NCI-H2196 treated with DMSO at 0.1 percent for 48 hours (cell line): ENCODE results near the gene UBR1.
"Not testable (repeated sequence)": the region's sequence is repeated elsewhere in the genome, so short reads cannot be mapped to it uniquely, and the experiment has no call there.

Experiments
- DNase-seq: peaks from one replicate; lab custom pipeline; 2025; ENCODE audit not compliant: unreplicated experiment; lab: John Stamatoyannopoulos, UW

The UBR1 gene

DNA sequence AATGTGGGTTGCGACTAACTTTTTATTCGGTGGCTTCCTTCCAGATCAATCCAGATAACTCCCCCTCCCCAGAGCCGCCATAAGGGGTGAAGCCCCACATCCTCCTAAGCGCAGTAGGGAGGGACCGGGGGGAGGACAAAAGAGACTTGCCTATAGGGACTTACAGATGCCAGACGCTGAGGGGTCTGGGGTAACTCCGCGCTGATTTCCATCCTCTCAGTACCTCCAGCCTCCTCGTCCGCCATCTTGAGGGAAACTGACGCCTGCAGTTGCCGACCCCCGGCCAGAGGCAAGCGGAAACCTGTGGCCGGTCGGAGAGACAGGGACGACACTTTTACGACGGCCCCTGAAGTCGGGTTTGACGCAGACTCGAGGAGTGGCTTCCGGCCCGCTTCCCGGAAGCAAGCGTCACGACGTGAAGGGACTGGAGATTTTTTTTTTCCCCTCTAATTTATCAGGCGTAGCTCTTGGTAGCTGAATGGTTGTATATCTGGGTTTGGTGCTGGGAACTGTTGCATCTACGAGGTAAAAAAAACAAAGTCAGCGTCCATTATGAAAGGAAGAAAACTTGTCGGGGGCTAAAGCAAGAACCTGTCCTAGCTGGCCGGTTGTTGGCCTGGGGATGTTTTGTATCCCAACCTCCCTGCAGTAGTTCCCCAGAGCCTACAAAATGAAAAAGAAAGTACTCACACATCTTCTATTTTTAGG is at the start of gene UBR1:
UBR1 (minus strand) TSS at position 261 of the 708 bp plus-strand sequence; CDS start at position 245, 16 bp downstream.
- DNase-seq = peak; percentile 33

DNA sequence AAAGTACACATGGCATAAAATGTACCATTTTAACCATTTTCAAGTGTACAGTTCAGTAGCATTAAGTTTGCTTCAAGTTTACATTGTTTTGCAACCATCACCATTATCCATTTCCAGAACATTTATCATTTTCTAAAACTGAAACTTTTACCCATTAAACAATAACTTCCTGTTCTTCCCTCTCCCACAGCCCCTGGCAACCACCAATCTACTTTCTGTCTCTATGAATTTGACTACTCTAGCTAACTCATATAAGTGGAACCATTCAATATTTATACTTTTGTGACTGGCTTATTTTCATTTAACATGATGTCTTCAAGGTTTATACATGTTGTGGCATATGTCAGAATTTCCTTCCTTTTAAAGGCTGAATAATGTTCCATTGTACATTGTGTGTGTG is 47.4 kb upstream of the UBR1 start:
- DNase-seq = no peak

DNA sequence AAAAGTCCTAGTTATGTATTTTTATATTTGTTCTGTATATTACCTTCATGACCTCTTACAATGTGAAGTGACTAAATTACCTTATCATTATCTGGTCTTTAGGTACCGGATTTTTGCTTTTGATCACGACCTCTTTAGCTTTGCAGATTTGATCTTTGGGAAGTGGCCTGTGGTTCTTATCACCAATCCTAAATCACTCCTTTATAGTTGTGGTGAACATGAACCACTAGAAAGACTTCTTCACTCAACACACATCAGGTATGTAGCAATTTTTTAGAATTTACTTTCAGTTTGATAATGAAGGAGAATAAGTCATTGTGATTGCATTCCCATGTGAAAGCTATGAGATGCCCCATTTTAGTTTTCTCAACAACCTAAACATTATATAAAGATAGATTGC is 45.9 kb upstream of the UBR1 start:
- no peak for DNase-seq

DNA sequence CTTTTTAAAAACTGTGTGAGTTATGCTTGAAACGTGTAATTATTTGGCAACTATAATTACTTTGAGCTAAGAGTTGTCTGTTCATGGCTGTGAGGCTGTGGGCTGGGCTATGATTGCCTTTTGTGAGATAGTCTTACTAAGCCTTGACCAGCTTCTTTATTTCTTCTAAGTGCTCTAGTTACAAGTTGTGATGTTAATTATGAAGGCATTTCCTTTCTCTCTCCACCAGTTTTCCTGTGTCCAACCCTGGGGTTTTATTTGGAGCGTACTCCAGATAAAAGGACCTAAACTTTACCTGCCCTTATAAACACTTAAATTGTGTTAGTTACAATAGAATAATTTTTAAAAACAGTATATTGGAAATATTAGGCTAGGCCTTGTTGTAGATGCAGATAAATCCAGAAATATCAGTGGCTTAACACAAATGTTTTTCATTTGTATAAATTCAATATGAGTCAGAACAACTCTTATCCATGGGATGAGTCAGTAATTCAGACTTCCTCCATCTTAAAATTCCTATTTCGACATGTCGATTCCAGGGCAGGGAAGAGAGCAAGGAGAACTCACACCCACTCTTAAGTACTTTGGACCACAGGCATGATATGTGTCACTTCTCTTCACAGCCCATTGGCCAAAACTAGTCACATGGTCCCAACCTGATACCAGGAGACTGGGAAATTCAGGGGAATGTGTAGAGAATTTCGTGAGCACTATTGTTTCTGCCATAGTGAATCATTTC is 44.5 kb upstream of the UBR1 start:
- no peak for DNase-seq

DNA sequence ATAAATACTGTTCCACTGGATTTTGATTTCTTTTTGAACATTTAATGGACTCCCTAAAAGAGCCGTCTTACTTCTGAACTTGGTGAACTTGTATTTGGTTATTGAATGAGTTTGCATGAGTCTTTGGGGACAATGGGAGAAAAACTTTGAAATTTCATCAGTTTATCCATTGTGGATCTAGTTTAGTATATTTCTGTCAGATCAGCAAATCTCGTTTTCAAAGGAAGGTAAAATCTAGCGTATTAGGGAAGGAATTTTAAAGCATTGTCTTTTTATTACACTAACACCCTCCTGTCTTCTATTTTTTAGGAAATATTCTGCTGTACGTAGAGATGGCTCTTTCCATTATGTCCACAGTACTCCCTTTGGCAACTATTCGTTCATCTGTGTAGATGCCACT is 40.3 kb upstream of the UBR1 start:
- no peak for DNase-seq

DNA sequence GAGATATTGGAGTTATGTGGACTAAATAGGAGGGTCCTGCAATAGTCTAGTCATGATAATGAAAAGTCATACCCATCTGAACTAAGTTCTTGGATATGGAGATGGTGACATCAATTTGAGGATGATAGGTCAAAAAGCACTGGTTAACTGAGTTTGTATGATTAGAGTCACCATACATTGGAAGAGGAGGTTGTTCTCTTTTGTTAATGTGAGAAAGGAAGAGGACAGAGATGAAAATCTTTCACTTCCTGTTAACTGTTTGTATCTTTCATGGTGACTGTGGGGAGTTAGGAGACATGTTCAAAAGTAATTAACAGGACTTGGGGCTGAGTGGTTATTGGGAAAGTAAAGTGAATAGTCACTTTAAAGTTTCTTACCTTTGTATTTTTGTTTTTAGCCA is 38.7 kb upstream of the UBR1 start:
- DNase-seq = no peak

DNA sequence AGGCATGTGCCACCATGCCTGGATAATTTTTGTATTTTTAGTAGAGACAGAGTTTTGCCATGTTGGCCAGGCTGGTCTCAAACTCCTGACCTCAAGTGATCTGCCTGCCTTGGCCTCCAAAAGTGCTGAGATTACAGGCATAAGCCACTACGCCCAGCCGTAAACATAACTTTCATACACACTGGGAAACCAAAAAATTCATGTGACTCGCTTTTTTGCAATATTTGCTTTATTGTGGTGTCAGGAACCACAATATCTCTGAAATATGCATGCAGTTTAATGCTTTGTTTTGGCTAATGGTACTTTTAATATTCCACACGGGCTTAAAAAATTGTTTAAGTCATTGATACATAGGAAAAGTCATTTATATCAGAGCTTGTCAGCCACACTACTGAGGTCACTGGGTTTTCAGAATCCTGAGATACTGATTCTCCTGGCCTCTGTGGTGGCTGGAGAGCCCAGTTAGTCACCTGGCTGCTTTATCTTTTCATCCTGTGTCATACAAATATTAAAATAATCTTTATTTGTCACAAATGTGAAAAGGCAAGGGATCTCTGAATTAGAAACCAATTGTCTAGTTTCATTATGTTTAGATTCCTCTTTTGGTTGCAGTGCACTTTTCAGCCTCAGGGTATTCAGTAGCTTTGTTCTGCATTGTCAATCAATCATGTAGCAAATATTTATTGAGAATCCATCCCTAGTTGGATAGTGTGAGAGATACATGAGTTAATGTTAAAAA is 37.5 kb upstream of the UBR1 start:
- no peak for DNase-seq

DNA sequence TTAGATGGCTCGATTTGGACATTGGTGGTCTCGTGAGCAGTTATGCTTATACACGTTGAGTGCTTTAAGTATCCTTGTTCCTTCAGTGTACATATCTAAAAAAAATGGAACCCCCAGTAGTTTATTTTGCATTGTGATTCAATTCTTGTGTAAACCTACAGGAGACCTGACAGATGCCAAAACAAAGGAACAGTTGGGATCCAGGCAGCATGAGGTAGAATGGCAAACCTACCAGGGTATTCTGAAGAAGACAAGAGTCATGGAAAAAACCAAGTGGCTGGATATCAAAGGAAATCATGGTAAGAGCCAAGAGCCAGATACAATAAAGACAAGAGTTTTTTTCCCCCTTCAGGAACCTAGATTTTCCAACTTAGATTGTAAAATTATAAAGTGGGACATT is 29.5 kb upstream of the UBR1 start:
- no peak for DNase-seq

DNA sequence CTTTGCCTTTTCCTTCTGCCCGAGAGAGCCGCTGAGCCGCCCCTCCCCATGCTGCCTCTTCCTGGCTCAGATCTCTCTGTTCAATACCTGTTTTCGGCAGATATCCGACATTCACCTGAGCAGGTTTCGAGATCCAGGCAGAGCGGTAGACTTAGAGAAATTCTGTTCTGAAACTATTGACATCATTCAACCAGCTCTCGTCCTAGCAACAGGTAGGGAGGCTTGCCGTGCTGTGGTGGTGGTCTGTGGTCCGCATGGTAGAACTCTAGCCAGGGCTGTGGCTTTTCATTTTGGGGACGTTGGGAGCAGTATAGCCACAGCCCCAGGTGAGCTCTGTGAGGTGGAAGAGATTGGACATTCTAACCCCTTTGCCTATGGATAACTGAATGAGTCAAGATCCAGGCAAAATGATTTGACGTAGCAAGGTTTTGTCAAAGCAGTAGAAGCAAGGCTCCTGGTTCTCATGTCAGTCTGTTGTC is 28.4 kb upstream of the UBR1 start:
- no peak for DNase-seq

DNA sequence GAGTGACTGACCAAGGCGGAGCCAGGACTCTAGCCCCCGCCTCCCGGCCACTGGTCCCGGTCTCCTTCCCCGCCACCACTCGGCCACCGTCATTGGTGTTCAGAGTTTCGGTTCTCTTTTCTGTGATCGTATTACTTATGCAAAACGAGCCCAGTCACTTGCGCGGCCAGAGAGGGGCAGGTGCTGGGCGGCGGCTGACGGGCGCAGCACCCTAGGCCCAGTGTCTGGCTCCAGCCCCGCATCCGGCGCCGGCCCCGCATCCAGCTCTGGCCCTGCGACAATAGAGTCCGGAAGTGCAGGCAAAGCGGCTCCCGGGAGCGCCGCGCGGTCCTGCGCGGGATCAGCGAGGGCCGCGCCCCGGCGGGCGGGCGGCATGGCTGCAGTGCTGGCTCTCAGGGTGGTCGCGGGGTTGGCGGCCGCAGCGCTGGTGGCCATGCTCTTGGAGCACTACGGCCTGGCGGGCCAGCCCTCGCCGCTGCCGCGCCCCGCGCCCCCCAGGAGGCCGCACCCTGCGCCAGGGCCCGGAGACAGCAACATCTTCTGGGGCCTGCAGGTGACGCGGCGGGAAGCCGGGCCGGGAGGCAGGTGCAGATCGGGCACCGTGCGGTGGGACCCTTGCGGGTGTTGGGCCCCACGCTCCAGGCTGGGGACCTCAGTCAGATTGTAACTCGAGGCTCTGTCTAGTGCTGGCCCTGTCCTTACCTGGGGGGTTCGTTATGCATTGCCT is 27.8 kb upstream of the UBR1 start, which contains the start of gene TMEM62:
TMEM62 (plus strand) TSS at position 157 of the 727 bp plus-strand sequence; CDS start at position 374, 217 bp downstream.
- DNase-seq = peak; percentile 31

DNA sequence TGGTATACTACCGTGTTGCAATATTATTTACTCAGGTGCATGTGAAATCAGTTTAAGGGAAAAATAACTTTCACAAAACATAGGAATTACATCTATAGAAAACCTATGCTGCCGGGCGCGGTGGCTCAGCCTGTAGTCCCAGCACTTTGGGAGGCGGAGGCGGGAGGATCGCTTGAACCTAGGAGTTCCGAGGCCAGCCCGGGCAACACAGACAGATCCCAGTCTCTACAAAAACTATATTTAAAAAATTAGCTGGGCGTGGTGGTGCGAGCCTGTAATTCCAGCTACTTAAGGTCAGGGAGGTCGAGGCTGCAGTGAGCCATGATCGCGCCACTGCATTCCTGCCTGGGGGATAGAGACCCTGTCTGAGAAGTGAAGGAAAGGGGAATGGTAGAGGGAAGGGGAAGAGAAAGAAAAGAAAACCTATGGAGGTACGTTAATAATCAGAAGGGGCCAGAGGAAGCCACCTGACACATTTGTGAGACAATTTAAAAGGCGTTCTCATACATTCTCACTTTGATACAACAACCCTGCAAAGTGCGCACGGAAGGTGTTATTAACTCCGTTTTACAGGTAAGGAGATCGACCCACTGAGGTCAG is 27.1 kb upstream of the UBR1 start:
- DNase-seq = no peak

DNA sequence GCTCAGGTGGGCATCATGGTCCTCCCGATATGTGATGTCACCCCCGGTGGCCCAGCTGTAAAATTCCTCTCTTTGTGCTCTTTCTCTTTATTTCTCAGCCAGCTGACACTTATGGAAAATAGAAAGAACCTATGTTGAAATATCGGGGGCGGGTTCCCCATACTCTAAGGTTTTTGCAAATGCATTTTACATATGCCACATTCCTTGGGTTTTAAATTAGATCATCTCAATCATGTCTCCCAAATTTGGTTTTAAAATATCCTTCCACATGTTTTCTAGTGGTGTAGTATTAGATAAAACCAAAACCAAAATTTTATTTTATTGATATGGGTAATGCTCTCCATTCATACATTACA is 23.1 kb upstream of the UBR1 start:
- no peak for DNase-seq

DNA sequence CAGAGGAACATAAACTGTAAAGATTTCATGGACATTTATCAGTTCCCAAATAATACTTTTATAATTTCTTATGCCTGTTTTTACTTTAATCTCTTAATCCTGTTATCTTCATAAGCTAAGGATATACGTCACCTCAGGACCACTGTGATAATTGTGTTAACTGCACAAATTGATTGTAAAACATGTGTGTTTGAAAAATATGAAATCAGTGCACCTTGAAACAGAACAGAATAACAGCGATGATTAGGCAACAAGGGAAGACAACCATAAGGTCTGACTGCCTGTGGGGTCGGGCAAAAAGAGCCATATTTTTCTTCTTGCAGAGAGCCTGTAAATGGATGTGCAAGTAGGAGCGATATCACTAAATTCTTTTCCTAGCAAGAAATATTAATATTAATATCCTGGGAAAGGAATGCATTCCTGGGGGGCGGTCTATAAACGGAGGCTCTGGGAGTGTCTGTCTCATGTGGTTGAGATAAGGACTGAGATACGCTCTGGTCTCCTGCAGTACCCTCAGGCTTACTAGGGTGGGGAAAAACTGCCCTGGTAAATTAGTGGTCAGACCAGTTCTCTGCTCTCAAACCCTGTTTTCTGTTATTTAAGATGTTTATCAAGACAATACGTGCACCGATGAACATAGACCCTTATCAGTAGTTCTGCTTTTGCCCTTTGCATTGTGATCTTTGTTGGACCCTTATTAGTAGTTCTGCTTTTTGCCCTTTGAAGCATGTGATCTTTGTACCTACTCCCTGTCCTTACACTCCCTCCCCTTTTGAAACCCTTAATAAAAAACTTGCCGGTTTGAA is 22.5 kb upstream of the UBR1 start:
- DNase-seq = not testable (repeated sequence)

DNA sequence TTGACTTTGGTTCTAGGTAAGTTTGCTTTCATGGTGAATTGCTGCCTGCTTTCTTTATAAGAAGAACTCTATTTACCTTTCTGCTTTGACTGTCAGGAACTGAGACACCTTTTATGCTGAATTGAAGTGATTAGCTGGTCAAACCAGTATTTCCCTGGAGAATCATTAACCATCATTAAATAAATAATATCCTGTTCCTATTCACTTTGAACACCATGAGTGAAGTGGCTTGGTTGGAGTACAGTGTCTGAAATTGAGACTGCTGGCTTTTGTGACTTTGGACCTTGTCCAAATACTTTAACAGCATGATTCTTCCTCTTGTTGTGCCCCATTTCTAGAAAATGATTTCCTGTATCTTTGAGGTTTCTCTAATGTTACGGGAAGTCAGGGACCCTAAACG is 21.9 kb upstream of the UBR1 start:
- DNase-seq = peak; percentile 35

DNA sequence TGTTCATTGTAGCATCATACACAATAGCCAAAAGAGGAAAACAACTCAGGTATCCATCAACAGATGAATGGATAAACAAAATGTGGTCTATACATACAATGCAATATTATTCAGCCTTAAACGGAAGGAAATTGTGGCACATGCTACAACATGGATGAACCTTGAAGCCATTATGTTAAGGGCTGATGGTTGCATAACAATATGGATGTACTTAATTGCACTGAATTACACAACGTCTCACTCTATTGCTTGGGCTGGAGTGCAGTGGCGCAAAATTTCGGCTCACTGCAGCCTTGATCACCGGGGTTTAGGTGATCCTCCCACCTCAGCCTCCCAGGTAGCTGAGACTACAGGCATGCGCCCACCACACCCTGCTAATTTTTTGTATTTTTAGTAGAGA is 20.5 kb upstream of the UBR1 start:
- no peak for DNase-seq

DNA sequence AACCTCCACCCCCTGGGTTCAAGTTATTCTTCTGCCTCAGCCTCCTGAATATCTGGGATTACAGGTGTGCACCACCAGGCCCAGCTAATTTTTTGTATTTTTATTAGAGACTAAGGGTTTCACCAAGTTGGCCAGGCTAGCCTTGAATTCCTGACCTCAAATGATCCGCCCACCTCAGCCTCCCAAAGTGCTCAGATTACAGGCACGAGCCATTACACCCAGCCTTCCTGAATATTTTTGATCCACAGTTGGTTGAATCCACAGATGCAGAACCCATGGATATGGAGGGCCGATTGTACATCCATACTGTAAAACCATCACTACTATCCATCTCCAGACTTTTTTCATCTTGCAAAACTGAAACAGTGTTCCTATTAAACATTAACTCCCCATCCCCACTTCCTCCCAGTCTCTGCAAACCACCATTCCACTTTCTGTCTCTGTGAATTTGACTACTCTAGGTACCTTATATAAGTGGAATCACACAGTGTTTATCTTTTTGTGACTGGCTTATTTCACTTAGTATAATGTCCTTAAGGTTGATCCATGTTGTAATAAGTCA is 19.3 kb upstream of the UBR1 start:
- no peak for DNase-seq

DNA sequence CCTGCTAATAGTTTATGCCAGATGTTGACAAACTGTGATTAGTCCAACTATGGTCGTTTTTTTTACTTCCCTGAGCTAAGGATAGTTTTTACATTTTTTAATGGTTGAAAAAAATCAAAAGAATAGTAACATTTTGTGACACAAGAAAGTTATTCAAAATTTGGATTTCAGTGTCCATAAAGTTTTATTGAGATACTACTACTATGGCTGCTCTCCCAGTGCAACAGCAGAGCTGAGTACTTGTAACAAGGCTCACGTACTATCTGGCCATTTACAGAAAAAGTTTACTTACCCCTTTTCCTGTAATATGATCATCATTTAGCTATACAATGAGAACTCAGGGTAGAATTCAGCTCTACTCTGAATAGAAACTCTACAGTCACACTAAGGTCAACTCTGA is 16.0 kb upstream of the UBR1 start:
- no peak for DNase-seq

DNA sequence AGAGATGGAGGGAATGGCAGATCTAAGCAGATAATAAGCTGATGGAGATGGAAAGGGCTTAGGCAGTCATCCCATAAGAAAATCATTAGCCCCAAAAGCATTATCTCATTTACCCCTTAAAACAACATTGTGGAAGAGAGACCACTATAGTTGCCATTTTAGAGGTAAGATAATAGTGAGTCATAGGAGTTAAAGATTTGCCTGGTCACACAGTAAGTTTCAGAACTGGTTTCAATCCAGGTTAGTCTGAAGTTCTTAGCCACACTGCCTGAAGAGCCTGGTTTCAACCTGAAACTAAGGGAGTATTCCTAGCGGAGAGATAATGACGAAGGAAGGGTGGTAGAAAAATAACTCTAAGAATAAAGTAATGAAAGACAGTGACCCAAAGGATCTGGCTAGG is 13.0 kb upstream of the UBR1 start:
- no peak for DNase-seq

DNA sequence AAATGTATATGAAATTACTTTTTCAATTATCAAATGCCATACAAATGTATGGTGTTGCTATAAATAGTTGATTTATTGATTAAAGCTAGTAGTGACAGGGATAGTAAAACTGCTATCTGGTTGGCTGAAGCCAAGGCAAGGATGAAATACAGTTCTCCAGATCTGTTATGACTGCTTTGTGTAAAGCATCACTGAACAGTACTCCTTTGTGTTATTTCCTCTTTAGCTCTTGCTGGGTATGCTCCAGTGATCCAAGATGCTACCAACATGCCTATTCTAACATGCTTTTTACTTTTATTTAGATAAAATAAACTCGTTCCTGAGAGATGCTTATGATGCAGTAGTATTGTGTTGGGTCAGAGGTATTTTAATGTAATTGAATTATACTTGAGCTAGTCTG is 12.4 kb upstream of the UBR1 start:
- no peak for DNase-seq

DNA sequence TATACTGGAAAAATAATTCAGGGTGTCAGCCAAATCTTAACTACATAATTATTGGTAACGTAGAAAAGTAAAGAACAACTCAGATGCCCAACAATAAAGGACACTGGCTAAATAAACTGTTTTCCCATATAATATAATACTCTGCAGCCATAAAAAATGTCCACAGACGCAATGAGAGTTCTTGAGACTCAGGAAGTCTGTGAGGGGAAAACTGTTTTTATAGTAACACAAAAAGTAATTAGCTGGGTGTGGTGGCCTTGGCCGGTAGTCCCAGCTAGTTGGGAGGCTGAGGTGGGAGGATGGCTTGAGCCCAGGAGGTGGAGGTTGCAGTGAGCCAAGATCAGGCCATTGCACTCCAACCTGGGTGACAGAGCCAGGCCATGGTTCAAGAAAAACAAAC is 5.5 kb upstream of the UBR1 start:
- no peak for DNase-seq
